HCT116 (cell line): ENCODE data around the gene TBC1D1. TPM values are rescaled to one million over a fixed set of nuclear protein-coding genes. Genes with fewer than 3 reads are reported as not detected.

Source experiments
- ATAC-seq: fragments of 200-7000 bp; cut with Tn5 transposase; 2 replicates; pipeline ENCODE4 v1.9.1; 2020; ENCODE audit warnings: mild to moderate bottlenecking, moderate library complexity
- BruUV-seq: library from RNA; stranded (reverse); fragments of 400-500 nt; replicated peaks from 2 replicates; lab custom pipeline; 2021; lab: Mats Ljungman, UMichigan
- CTCF ChIA-PET: fragments of 300-600 bp; sonication (Branson Sonifier 250); formaldehyde crosslinking; loops from one replicate; lab custom pipeline; 2021; ENCODE audit warnings: antibody characterized with exemption; lab: Charles Lee
- POLR2A ChIA-PET: fragments of 300-600, 350-600 bp; sonication (Branson Sonifier 250); formaldehyde crosslinking; loops from one replicate; lab custom pipeline; 2021; ENCODE audit warnings: antibody characterized with exemption; lab: Charles Lee
- RAD21 ChIA-PET, 2 experiments: fragments of 300-600 bp; sonication (Branson Sonifier 250); formaldehyde crosslinking; loops; one replicate each; lab custom pipeline; 2023; ENCODE audit warnings: low total read pairs in 2 of 2; ENCODE audit not compliant: uncharacterized antibody in 2 of 2, unreplicated experiment in 2 of 2, low non-redundant PET in 1 of 2; lab: Charles Lee
- DNase-seq: peaks from one replicate; pipeline ENCODE4 v3.0.0-alpha.2; 2010; ENCODE audit warnings: low read depth, low spot score
- H2AFZ ChIP-seq: fragments of 200-600 bp; shearing (Covaris generic), sonication (generic); 2 replicates; pipeline ENCODE4 v1.6.1; 2017; ENCODE audit warnings: low read depth, mixed run types, mixed read lengths, antibody characterized with exemption, low read length; ENCODE audit not compliant: poor library complexity, severe bottlenecking
- H3K27ac ChIP-seq: 2 replicates; pipeline ENCODE4 v1.5.1; 2012; ENCODE audit warnings: low read depth, low read length
- H3K27me3 ChIP-seq: fragments of 200-600 bp; sonication (generic); 2 replicates; pipeline ENCODE4 v1.6.1; 2016; ENCODE audit warnings: mixed run types, low read length, mixed read lengths; ENCODE audit not compliant: insufficient read depth
- H3K36me3 ChIP-seq, 2 experiments: fragments of 200-500 bp in 1 of 2; fragments of 200-600 bp in 1 of 2; sonication (Bioruptor generic) in 1 of 2; sonication (generic) in 1 of 2; 2 replicates each; pipeline versions ENCODE4 v1.5.1 to v1.6.1; 2014 to 2016; ENCODE audit warnings: low read length in 2 of 2, inconsistent platforms in 1 of 2, mixed read lengths in 1 of 2, mixed run types in 1 of 2; ENCODE audit not compliant: insufficient read depth in 2 of 2, control insufficient read depth in 1 of 2
- H3K4me1 ChIP-seq, 2 experiments: fragments of 200-600 bp in 1 of 2; sonication (generic) in 1 of 2; 2 replicates each; pipeline versions ENCODE4 v1.5.1 to v1.6.1; 2012 to 2017; ENCODE audit warnings: low read length in 2 of 2, inconsistent platforms in 1 of 2, mild to moderate bottlenecking in 1 of 2, mixed read lengths in 1 of 2, mixed run types in 1 of 2, moderate library complexity in 1 of 2; ENCODE audit not compliant: insufficient read depth in 2 of 2, control insufficient read depth in 1 of 2
- H3K4me2 ChIP-seq: fragments of 200-600 bp; sonication (generic); 2 replicates; pipeline ENCODE4 v1.6.1; 2017; ENCODE audit warnings: mixed run types, low read length, mixed read lengths
- H3K4me3 ChIP-seq, 2 experiments: fragments of 200-600 bp in 1 of 2; sonication (generic) in 1 of 2; replicated peaks in 1 of 2; 2 replicates each; pipeline ENCODE4 v1.5.1; 2011 to 2016; ENCODE audit warnings: low read length in 2 of 2, control low read depth in 1 of 2, low read depth in 1 of 2, mild to moderate bottlenecking in 1 of 2, mixed read lengths in 1 of 2, mixed run types in 1 of 2
- H3K79me2 ChIP-seq: fragments of 200-600 bp; sonication (generic); 2 replicates; pipeline ENCODE4 v1.6.1; 2017; ENCODE audit warnings: mild to moderate bottlenecking, mixed run types, low read length, moderate library complexity, mixed read lengths; ENCODE audit not compliant: insufficient read depth
- H3K9ac ChIP-seq: fragments of 200-600 bp; sonication (generic); 2 replicates; pipeline ENCODE4 v1.6.1; 2016; ENCODE audit warnings: low read length, mixed read lengths
- H3K9me2 ChIP-seq: fragments of 200-600 bp; sonication (generic), shearing (Covaris generic); 2 replicates; pipeline ENCODE4 v1.6.1; 2017; ENCODE audit warnings: mixed run types, mild to moderate bottlenecking, moderate library complexity; ENCODE audit not compliant: insufficient read depth
- H3K9me3 ChIP-seq, 2 experiments: fragments of 200-500 bp in 1 of 2; fragments of 200-600 bp in 1 of 2; sonication (Bioruptor generic) in 1 of 2; sonication (generic) in 1 of 2; 2 replicates each; pipeline ENCODE4 v1.6.1; 2014 to 2017; ENCODE audit warnings: low read length in 2 of 2, mixed read lengths in 2 of 2, inconsistent platforms in 1 of 2, low read depth in 1 of 2, mild to moderate bottlenecking in 1 of 2, mixed run types in 1 of 2, moderate library complexity in 1 of 2; ENCODE audit not compliant: control insufficient read depth in 1 of 2, insufficient read depth in 1 of 2
- H4K20me1 ChIP-seq: fragments of 200-600 bp; sonication (generic), shearing (Covaris generic); 2 replicates; pipeline ENCODE4 v1.6.1; 2017; ENCODE audit warnings: mixed run types, mild to moderate bottlenecking, moderate library complexity; ENCODE audit not compliant: insufficient read depth
- ATF3 ChIP-seq: IDR thresholded peaks from 2 replicates; pipeline ENCODE4 v1.6.1; 2012
- CTCF ChIP-seq, 3 experiments: fragments of 200-600 bp in 1 of 3; sonication (generic) in 1 of 3; IDR thresholded peaks in 2 of 3; conservative IDR thresholded peaks in 1 of 3; 2 replicates each; pipeline ENCODE4 v1.5.1; 2012 to 2017; ENCODE audit warnings: low read depth in 2 of 3, low read length in 2 of 3, antibody characterized with exemption in 1 of 3, borderline replicate concordance in 1 of 3, control low read depth in 1 of 3, mild to moderate bottlenecking in 1 of 3, mixed read lengths in 1 of 3, mixed run types in 1 of 3, moderate library complexity in 1 of 3; ENCODE audit not compliant: insufficient read depth in 1 of 3
- EGR1 ChIP-seq: IDR thresholded peaks from 2 replicates; pipeline ENCODE4 v1.6.1; 2012; ENCODE audit warnings: low read depth
- EZH2phosphoT487 ChIP-seq: fragments of 200-600 bp; IDR thresholded peaks from 2 replicates; pipeline ENCODE4 v1.6.1; 2018; ENCODE audit warnings: antibody characterized with exemption, borderline replicate concordance
- JUND ChIP-seq: IDR thresholded peaks from 2 replicates; pipeline ENCODE4 v1.6.1; 2012
- REST ChIP-seq: IDR thresholded peaks from 2 replicates; pipeline ENCODE4 v1.6.1; 2012; ENCODE audit warnings: low read depth
- TCF7L2 ChIP-seq: IDR thresholded peaks from 2 replicates; pipeline ENCODE4 v1.7.0; 2011; ENCODE audit warnings: borderline replicate concordance, inconsistent platforms; ENCODE audit not compliant: insufficient read depth, insufficient read length; ENCODE audit errors: extremely low read depth
- YY1 ChIP-seq: IDR thresholded peaks from 2 replicates; pipeline ENCODE4 v1.6.1; 2011; ENCODE audit warnings: low read length, low read depth, moderate library complexity, mild to moderate bottlenecking; ENCODE audit not compliant: insufficient replicate concordance; ENCODE audit errors: extremely low read depth
- ZBTB33 ChIP-seq: IDR thresholded peaks from 2 replicates; pipeline ENCODE4 v1.6.1; 2011; ENCODE audit warnings: mild to moderate bottlenecking, low read length, moderate library complexity; ENCODE audit not compliant: insufficient replicate concordance; ENCODE audit errors: extremely low read depth
- intact Hi-C: fragments of 100-400 bp; cut with micrococcal nuclease; formaldehyde crosslinking; loops from 2 replicates; pipeline ENCODE4 v1.10.0; 2022
- total RNA-seq: library from RNA; stranded (reverse); gene quantifications from one replicate; pipeline ENCODE4 v1.2.1, GENCODE V29; 2021; ENCODE audit not compliant: unreplicated experiment

TBC1D1 gene
- total RNA-seq, 1 experiment from 2014 or later = 82.7 TPM

- TF ChIP-seq CTCF (IDR thresholded peaks at IDR 0.05 in 2 of 3, conservative IDR thresholded peaks at IDR 0.05 in 1 of 3; ENCODE audit: borderline replicate concordance in 1 of 3, insufficient read depth in 1 of 3, low read depth in 2 of 3, low read length in 2 of 3) (no peak), EZH2phosphoT487 (no peak), JUND (no peak), EGR1 (no peak), YY1 (no peak), TCF7L2 (no peak)
- TF ChIP-seq, all 23 proteins: peak for 0
- CTCF ChIA-PET = no interaction called here
- H3K27me3 ChIP-seq = no peaks in the 10 kb centered on the region
- no peak for ATAC-seq
- DNase-seq = no peak
- BruUV-seq = no TSS peak
- no peaks in the 10 kb centered on the region for H3K4me1 ChIP-seq
- RAD21 ChIA-PET = no interaction called here
- no peaks in the 10 kb centered on the region for H3K9me2 ChIP-seq
- no peak overlapping the region for H3K4me3 ChIP-seq
- H3K9ac ChIP-seq = no peak overlapping the region
- H3K79me2 ChIP-seq = no peaks in the 10 kb centered on the region
- intact Hi-C loops = no loop called here
- H3K27ac ChIP-seq = no peak overlapping the region
- H2AFZ ChIP-seq = no peak overlapping the region
- POLR2A ChIA-PET = no interaction called here
- H3K9me3 ChIP-seq = no peaks in the 10 kb centered on the region
- H3K36me3 ChIP-seq = no peaks in the 10 kb centered on the region
- no peak overlapping the region for H3K4me2 ChIP-seq
- H4K20me1 ChIP-seq = no peaks in the 10 kb centered on the region
Measured at GRCh38 chr4:38140643-38141203, 249.8 kb downstream of the TBC1D1 start.

GRCh38 chr4:38141808-38142500, 251.1 kb downstream of the TBC1D1 start:
- no peak overlapping the region for H3K27ac ChIP-seq
- H3K79me2 ChIP-seq = no peaks in the 10 kb centered on the region
- no peaks in the 10 kb centered on the region for H3K9me2 ChIP-seq
- ChIA-PET RAD21 (no interaction called here), CTCF (no interaction called here), POLR2A (no interaction called here)
- H3K9me3 ChIP-seq = no peaks in the 10 kb centered on the region
- H3K4me3 ChIP-seq = no peak overlapping the region
- no TSS peak for BruUV-seq
- no peaks in the 10 kb centered on the region for H4K20me1 ChIP-seq
- no peak overlapping the region for H3K9ac ChIP-seq
- no peaks in the 10 kb centered on the region for H3K36me3 ChIP-seq
- no peak overlapping the region for H2AFZ ChIP-seq
- no peaks in the 10 kb centered on the region for H3K27me3 ChIP-seq
- TF ChIP-seq ZBTB33 (no peak), ATF3 (no peak), REST (no peak)
- H3K4me1 ChIP-seq = no peaks in the 10 kb centered on the region
- DNase-seq (no peak), ATAC-seq (no peak)
- no peak overlapping the region for H3K4me2 ChIP-seq
- intact Hi-C loops = no loop called here
